CD14-positive monocyte (primary cell): ENCODE results near the gene HAPLN1. TPM values are rescaled to one million over a fixed set of nuclear protein-coding genes. Genes with fewer than 3 reads are reported as not detected.

Experiments used
- DNase-seq, 3 donors: peaks; one replicate each; pipeline ENCODE4 v3.0.0-alpha.2; 2011 to 2022
- H2AFZ ChIP-seq: 2 replicates; pipeline ENCODE4 v1.6.0; 2012; ENCODE audit warnings: mild to moderate bottlenecking, low read depth, low read length, inconsistent platforms; ENCODE audit not compliant: insufficient read depth, poor library complexity, severe bottlenecking
- H3K27ac ChIP-seq, 2 donors: 1 replicate in 1 of 2; 2 replicates in 1 of 2; pipeline ENCODE4 v1.5.1; 2012 to 2013; ENCODE audit warnings: low read length in 2 of 2, control low read depth in 1 of 2, inconsistent platforms in 1 of 2, low read depth in 1 of 2, mild to moderate bottlenecking in 1 of 2
- H3K27me3 ChIP-seq, 2 donors: one replicate each; pipeline versions ENCODE4 v1.6.0 to v1.6.1; 2011 to 2013; ENCODE audit warnings: low read length in 2 of 2; ENCODE audit not compliant: control insufficient read depth in 2 of 2, insufficient read depth in 2 of 2
- H3K36me3 ChIP-seq, 2 donors: replicated peaks in 1 of 2; 1 replicate in 1 of 2; 2 replicates in 1 of 2; pipeline versions ENCODE4 v1.5.1 to v1.6.1; 2012 to 2013; ENCODE audit warnings: low read length in 2 of 2, control low read depth in 1 of 2, inconsistent platforms in 1 of 2, mild to moderate bottlenecking in 1 of 2; ENCODE audit not compliant: insufficient read depth in 2 of 2, control insufficient read depth in 1 of 2
- H3K4me1 ChIP-seq, 2 donors: 1 replicate in 1 of 2; 2 replicates in 1 of 2; pipeline versions ENCODE4 v1.5.1 to v1.6.1; 2012 to 2013; ENCODE audit warnings: low read length in 2 of 2, control low read depth in 1 of 2, inconsistent platforms in 1 of 2, mild to moderate bottlenecking in 1 of 2, moderate library complexity in 1 of 2; ENCODE audit not compliant: insufficient read depth in 2 of 2, control insufficient read depth in 1 of 2
- H3K4me2 ChIP-seq: replicated peaks from 2 replicates; pipeline ENCODE3; 2012; ENCODE audit warnings: low read length, moderate library complexity, mild to moderate bottlenecking; ENCODE audit not compliant: poor library complexity, severe bottlenecking; ENCODE audit errors: extremely low read depth
- H3K4me3 ChIP-seq, 3 experiments: fragments of 200-600 bp in 1 of 3; sonication (generic) in 1 of 3; replicated peaks in 1 of 3; 1 replicate in 2 of 3; 2 replicates in 1 of 3; pipeline ENCODE4 v1.5.1; 2011 to 2013; ENCODE audit warnings: low read length in 3 of 3, mild to moderate bottlenecking in 3 of 3, control low read depth in 2 of 3, low read depth in 2 of 3, inconsistent platforms in 1 of 3, moderate library complexity in 1 of 3
- H3K79me2 ChIP-seq: 2 replicates; pipeline ENCODE4 v1.6.0; 2012; ENCODE audit warnings: mild to moderate bottlenecking, control low read depth, inconsistent platforms, low read length, moderate library complexity; ENCODE audit not compliant: insufficient read depth
- H3K9ac ChIP-seq: 2 replicates; pipeline ENCODE4 v1.6.0; 2017; ENCODE audit warnings: low read length, mild to moderate bottlenecking; ENCODE audit not compliant: insufficient read depth, poor library complexity, severe bottlenecking
- H3K9me3 ChIP-seq, 2 donors: replicated peaks in 1 of 2; 1 replicate in 1 of 2; 2 replicates in 1 of 2; pipeline versions ENCODE4 v1.5.1 to v1.6.1; 2012 to 2013; ENCODE audit warnings: low read length in 2 of 2, control low read depth in 1 of 2; ENCODE audit not compliant: control insufficient read depth in 1 of 2, insufficient read depth in 1 of 2
- H4K20me1 ChIP-seq: 2 replicates; pipeline ENCODE4 v1.6.0; 2012; ENCODE audit warnings: mild to moderate bottlenecking, low read length, control low read depth, moderate library complexity; ENCODE audit not compliant: insufficient read depth
- H3K27ac Mint-ChIP-seq, 7 donors: one replicate each; pipeline ENCODE4 v1.8.0; 2020; ENCODE audit warnings: mild to moderate bottlenecking in 7 of 7, mixed read lengths in 7 of 7, moderate library complexity in 6 of 7, inconsistent platforms in 2 of 7
- H3K27me3 Mint-ChIP-seq, 3 donors: one replicate each; pipeline ENCODE4 v1.8.0; 2021 to 2022; ENCODE audit warnings: low read depth in 3 of 3, mild to moderate bottlenecking in 3 of 3, mixed read lengths in 3 of 3, moderate library complexity in 3 of 3, inconsistent platforms in 1 of 3
- H3K36me3 Mint-ChIP-seq, 2 donors: one replicate each; pipeline ENCODE4 v1.8.0; 2020; ENCODE audit warnings: mixed read lengths in 2 of 2, inconsistent platforms in 1 of 2, mild to moderate bottlenecking in 1 of 2
- H3K4me1 Mint-ChIP-seq: one replicate; pipeline ENCODE4 v1.8.0; 2020; ENCODE audit warnings: mild to moderate bottlenecking, mixed read lengths
- H3K4me3 Mint-ChIP-seq, 2 donors: one replicate each; pipeline ENCODE4 v1.8.0; 2020; ENCODE audit warnings: mild to moderate bottlenecking in 2 of 2, mixed read lengths in 2 of 2, moderate library complexity in 1 of 2
- H3K9me3 Mint-ChIP-seq, 7 donors: one replicate each; pipeline ENCODE4 v1.8.0; 2020 to 2022; ENCODE audit warnings: mixed read lengths in 7 of 7, mild to moderate bottlenecking in 6 of 7, moderate library complexity in 6 of 7, inconsistent platforms in 2 of 7
- CTCF ChIP-seq: fragments of 200-600 bp; IDR thresholded peaks from one replicate; pipeline ENCODE4 v1.8.0; 2022; ENCODE audit warnings: antibody characterized with exemption, mild to moderate bottlenecking
- WGBS: methylation state at CpG from one replicate; pipeline ENCODE4 v1.1.5; 2013; ENCODE audit warnings: missing lambda C conversion rate; ENCODE audit not compliant: insufficient coverage; 5-methylcytosine and 5-hydroxymethylcytosine counted together
- intact Hi-C, 2 donors: fragments of 100-400 bp; cut with micrococcal nuclease; formaldehyde crosslinking; loops; one replicate each; pipeline versions ENCODE4 v1.15.0 to v1.15.1; 2023
- polyA plus RNA-seq, 3 donors: library from polyadenylated mRNA; depleted of rRNA in 1 of 3; unstranded in 2 of 3; stranded (reverse) in 1 of 3; fragments of 300-500 nt in 2 of 3; fragments of >200 nt in 1 of 3; fragmentation: Illumina TruSeq in 2 of 3; gene quantifications; 1 replicate in 2 of 3; 2 replicates in 1 of 3; pipeline ENCODE4 v1.2.3, GENCODE V29; 2012 to 2021

Gene HAPLN1
- polyA plus RNA-seq, 3 donors, result not detected

DNA sequence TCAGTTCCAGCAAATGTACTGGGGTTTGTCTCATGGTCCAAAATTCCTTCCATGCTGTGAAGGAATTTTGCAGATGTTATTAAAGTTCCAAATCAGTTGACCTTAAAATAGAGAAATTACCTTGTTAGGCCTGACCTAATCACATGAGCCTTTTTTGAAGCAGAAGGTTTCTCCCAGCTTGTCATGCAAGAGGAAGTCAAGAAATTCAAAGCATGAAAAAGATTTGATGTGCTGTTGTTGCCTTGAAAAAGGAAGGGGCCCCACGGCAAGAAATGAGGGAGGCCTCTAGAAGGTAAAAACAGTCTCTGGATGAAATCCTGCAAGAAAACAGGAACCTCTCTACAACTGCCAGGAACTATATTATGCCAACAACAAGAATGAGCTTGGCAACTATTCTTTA lies 24.2 kb upstream of the HAPLN1 start:
- peaks cover 0 to 10% of the 10 kb centered on the region in 2 donors for H3K9me3 ChIP-seq

DNA sequence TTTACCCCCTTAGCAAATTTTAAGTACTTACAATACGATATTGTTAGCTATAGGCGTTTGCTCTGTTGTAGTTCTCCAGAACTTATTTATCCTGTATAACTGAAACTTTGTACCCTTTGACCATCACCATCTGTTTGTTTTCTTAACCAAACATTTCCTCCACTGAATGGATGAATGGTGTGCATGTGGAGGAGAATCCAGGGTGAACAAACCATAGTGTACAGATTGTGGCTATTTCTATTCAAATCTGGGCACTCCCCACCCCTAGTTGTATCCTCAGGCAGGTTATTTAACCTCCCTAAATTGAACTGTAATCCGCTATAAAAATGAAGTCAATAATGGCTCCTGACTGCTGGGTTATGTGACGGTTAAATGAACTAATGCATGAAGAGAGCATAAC lies 21.4 kb upstream of the HAPLN1 start:
- no peaks in the 10 kb centered on the region for H3K36me3 Mint-ChIP-seq
- TF ChIP-seq CTCF, result no peak
- intact Hi-C loops, result no loop called here

More for the DNA sequence above, 24.2 kb upstream of the HAPLN1 start:
- Histone ChIP-seq H3K4me2 (no peak overlapping the region), H3K79me2 (no peaks in the 10 kb centered on the region), H3K9ac (no peak overlapping the region), H3K27ac (no peak overlapping the region), H4K20me1 (no peaks in the 10 kb centered on the region), H3K36me3 (no peaks in the 10 kb centered on the region), H3K4me1 (peaks cover 5% of the 10 kb centered on the region in 2 donors), H2AFZ (no peak overlapping the region), H3K4me3 (no peak overlapping the region), H3K27me3 (no peaks in the 10 kb centered on the region)
- WGBS, result no CpG with 5 or more reads among the region's 1 CpG
- Mint-ChIP-seq H3K4me3 (no peak overlapping the region), H3K27me3 (peaks cover 0 to 1% (median 0%) of the 10 kb centered on the region in 3 donors), H3K4me1 (peaks cover 9% of the 10 kb centered on the region), H3K36me3 (no peaks in the 10 kb centered on the region), H3K9me3 (peaks cover 6 to 14% (median 10%) of the 10 kb centered on the region in 7 donors), H3K27ac (no peak overlapping the region)
- DNase-seq, result no peak
- no peak for TF ChIP-seq CTCF
- intact Hi-C loops, result no loop called here

More for the DNA sequence above, 21.4 kb upstream of the HAPLN1 start:
- WGBS, result no CpG with 5 or more reads among the region's 4 CpGs
- H3K79me2 ChIP-seq, result no peaks in the 10 kb centered on the region
- H3K36me3 ChIP-seq, result no peaks in the 10 kb centered on the region
- H2AFZ ChIP-seq, result no peak overlapping the region
- H3K9me3 ChIP-seq, result peaks cover 0 to 6% of the 10 kb centered on the region in 2 donors
- H4K20me1 ChIP-seq, result no peaks in the 10 kb centered on the region
- H3K4me3 Mint-ChIP-seq, result no peak overlapping the region
- no peak overlapping the region for H3K27ac Mint-ChIP-seq
- peaks cover 0 to 9% (median 5%) of the 10 kb centered on the region in 7 donors for H3K9me3 Mint-ChIP-seq
- no peaks in the 10 kb centered on the region for H3K27me3 ChIP-seq
- H3K4me3 ChIP-seq, result no peak overlapping the region
- H3K27ac ChIP-seq, result no peak overlapping the region
- peaks cover 5% of the 10 kb centered on the region in 2 donors for H3K4me1 ChIP-seq
- no peak overlapping the region for H3K9ac ChIP-seq
- H3K4me1 Mint-ChIP-seq, result peaks cover 9% of the 10 kb centered on the region
- no peaks in the 10 kb centered on the region for H3K27me3 Mint-ChIP-seq
- DNase-seq, result no peak
- no peak overlapping the region for H3K4me2 ChIP-seq
